ENCODE measurements around the gene PHACTR4. TPM values are rescaled to one million over a fixed set of nuclear protein-coding genes. Genes with fewer than 3 reads are reported as not detected.
"Not testable (repeated sequence)": the region's sequence is repeated elsewhere in the genome, so short reads cannot be mapped to it uniquely, and the experiment has no call there.

The PHACTR4 gene
- total RNA-seq, 4 donors from 2014 or later = 9.0 to 45.2 (median 24.3) TPM

DNA sequence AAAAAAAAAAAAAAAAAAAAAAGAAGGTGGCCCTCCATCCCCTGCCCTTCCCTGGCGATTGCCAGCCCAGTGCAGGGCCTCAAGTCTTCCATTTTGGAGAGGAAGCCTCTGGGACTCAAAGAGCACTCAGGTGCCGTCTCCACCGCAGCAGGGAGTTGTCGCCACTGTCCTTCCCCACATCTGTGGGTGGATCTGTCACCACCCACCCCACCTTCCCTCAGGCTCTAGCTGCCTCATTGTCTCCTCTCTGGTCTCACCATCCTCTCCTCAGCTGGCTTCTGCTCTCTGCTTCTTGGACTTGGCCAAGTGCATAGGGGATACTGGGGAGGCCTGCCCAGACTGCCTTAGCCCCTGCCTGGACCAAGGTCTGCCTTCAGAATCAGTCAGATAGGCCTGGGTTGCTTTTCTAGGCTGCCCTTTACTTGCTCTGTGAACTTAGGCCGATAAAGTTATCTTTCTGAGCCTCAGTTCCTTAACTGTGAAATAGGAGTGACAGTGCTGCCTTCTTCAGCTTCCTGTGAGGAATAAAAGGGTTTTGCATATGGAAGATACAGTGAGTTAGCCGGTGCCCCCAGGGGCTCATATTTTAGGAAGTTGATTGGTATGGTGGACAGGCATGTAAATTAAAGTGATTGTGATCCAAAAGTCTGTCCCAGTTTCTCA is 152.1 kb downstream of the PHACTR4 start:
- intact Hi-C loops (cut with DNase I; ENCODE audit: low total_unique reads) = no loop called here
- no peak for TF ChIP-seq POLR2A (IDR thresholded peaks at IDR 0.05)
- TF ChIP-seq, protein P1, sequence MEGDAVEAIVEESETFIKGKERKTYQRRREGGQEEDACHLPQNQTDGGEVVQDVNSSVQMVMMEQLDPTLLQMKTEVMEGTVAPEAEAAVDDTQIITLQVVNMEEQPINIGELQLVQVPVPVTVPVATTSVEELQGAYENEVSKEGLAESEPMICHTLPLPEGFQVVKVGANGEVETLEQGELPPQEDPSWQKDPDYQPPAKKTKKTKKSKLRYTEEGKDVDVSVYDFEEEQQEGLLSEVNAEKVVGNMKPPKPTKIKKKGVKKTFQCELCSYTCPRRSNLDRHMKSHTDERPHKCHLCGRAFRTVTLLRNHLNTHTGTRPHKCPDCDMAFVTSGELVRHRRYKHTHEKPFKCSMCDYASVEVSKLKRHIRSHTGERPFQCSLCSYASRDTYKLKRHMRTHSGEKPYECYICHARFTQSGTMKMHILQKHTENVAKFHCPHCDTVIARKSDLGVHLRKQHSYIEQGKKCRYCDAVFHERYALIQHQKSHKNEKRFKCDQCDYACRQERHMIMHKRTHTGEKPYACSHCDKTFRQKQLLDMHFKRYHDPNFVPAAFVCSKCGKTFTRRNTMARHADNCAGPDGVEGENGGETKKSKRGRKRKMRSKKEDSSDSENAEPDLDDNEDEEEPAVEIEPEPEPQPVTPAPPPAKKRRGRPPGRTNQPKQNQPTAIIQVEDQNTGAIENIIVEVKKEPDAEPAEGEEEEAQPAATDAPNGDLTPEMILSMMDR (IDR thresholded peaks at IDR 0.05) = no peak

DNA sequence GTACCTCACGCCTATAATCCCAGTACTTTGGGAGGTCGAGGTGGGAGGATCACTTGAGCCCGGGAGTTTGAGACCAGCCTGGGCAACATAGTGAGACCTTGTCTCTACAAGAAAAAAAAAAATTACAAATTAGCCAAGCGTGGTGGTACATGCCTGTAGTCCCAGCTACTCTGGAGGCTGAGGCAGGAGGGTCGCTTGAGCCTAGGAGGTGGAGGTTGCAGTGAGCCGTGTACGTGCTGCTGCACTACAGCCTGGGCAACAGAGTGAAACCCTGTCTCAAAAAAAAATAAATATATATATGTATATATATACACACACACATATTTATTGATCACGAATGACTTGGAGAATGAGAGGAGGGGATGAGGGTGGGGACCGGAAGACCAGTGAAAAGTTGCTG is 153.0 kb downstream of the PHACTR4 start:
- H3K4me3 ChIP-seq; H3K9me3 ChIP-seq; intact Hi-C loops (cut with DNase I; ENCODE audit: low total_unique reads); H3K36me3 ChIP-seq; H3K27ac ChIP-seq; DNase-seq; H3K27me3 ChIP-seq; H3K4me1 ChIP-seq: not testable (repeated sequence)

More for the DNA sequence above, 152.1 kb downstream of the PHACTR4 start:
- Histone ChIP-seq H3K27me3 (no peaks in the 10 kb centered on the region), H3K4me3 (no peak overlapping the region), H3K4me1 (peaks cover 3 to 7% of the 10 kb centered on the region in 2 donors), H3K27ac (no peak overlapping the region), H3K36me3 (no peaks in the 10 kb centered on the region), H3K9me3 (no peaks in the 10 kb centered on the region)
- DNase-seq = no peak

DNA sequence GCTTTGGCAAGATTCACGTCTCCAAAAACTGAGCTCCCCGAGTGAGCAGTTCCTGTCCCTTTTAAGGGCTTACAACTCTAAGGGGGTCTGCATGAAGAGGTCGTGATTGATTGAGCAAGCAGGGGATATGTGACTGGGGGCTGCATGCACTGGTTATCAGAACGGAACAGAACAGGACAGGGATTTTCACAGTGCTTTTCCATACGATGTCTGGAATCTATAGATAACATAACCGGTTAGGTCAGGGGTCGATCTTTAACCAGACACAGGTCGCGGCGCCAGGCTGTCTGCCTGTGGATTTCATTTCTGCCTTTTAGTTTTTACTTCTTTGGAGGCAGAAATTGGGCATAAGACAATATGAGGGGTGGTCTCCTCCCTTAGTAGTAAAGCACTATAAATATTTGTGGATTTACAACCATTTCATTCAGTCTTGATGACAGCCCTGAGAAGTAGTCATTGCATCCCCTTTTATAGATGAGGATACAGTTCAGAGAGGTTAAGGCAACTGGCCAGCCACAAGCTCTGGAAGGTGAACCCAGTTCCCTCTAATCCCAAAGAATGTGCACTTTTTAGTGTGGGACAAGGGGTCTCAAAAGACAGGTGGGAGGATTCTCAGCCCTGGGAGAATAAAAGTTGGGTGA is 155.6 kb downstream of the PHACTR4 start:
- DNase-seq; H3K4me1 ChIP-seq; H3K27ac ChIP-seq; intact Hi-C loops (cut with DNase I; ENCODE audit: low total_unique reads); H3K36me3 ChIP-seq; H3K4me3 ChIP-seq; H3K27me3 ChIP-seq; H3K9me3 ChIP-seq: not testable (repeated sequence)

DNA sequence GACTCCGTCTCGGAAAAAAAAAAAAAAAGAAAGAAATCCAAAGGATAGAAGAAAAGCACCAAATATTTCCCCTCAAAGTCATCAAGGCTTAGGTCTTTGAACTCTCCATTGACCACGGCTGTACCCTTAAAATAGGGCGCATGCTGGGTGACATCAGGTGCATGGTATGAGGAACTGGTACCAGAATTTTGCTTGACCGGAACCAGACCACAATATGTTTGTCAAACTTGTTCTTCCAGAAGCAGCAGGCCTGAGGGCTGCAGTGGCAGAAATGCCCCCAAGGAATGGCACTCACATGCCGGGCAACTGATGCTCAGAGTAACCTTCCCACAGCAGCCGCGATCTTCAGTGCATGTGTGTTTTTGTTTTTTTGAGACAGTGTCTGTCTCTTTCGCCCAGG is 157.3 kb downstream of the PHACTR4 start:
- no peaks in the 10 kb centered on the region for H3K27me3 ChIP-seq

DNA sequence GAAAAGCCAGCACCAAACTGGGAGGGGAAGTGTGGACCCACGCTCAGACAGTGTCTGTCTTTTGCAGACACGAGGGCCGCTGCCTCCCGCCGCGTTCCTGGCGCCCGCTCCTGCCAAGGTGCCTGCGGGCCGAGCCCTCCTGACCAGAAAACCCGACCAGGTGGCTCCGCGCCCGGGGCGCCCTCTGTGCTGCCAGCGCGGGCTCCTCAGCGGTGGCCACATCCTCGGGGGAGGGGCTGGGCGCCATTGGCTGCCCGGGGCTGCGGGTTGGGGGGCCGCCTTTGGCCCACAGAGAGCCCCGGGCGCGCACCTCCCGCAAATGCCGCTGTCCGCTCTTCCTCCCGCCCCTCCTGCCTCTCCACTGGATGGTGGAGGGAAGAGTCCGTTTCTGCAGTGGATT is 160.9 kb downstream of the PHACTR4 start:
- intact Hi-C loops (cut with DNase I; ENCODE audit: low total_unique reads) = no loop called here
- no peak for TF ChIP-seq POLR2A (IDR thresholded peaks at IDR 0.05)
- TF ChIP-seq, protein P1 (IDR thresholded peaks at IDR 0.05) = no peak
- H3K27me3 ChIP-seq = no peaks in the 10 kb centered on the region
- no peak for DNase-seq
- H3K27ac ChIP-seq = no peak overlapping the region
- H3K4me1 ChIP-seq = no peaks in the 10 kb centered on the region
- H3K4me3 ChIP-seq = no peak overlapping the region
- H3K36me3 ChIP-seq = no peaks in the 10 kb centered on the region
- no peaks in the 10 kb centered on the region for H3K9me3 ChIP-seq

More for the DNA sequence above, 157.3 kb downstream of the PHACTR4 start:
- Histone ChIP-seq H3K36me3 (no peaks in the 10 kb centered on the region), H3K4me3 (no peak overlapping the region), H3K9me3 (no peaks in the 10 kb centered on the region), H3K4me1 (no peaks in the 10 kb centered on the region), H3K27ac (no peak overlapping the region)
- DNase-seq = no peak
- intact Hi-C loops (cut with DNase I; ENCODE audit: low total_unique reads) = no loop called here
- TF ChIP-seq, protein P1 (IDR thresholded peaks at IDR 0.05) = no peak
- no peak for TF ChIP-seq POLR2A (IDR thresholded peaks at IDR 0.05)

DNA sequence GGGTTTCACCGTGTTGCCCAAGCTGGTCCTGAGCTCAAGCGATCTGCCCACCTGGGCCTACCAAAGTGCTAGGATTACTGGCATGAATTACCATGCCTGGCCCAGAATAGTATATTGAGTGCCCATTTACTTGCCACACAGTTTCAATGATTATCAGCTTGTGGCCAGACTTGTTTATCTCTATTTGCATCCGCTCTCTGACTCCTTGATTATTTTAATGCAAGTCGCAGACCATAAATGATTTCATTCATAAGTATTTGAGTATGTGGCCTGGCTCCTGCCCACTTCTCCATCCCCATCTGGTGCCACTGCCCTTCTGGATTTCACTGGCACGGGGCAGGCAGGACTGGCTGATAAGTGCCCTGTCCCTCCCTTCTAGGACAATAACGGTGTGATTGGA is 165.1 kb downstream of the PHACTR4 start:
- Histone ChIP-seq H3K27me3 (no peaks in the 10 kb centered on the region), H3K4me3 (no peak overlapping the region), H3K36me3 (no peaks in the 10 kb centered on the region), H3K9me3 (no peaks in the 10 kb centered on the region), H3K4me1 (no peaks in the 10 kb centered on the region), H3K27ac (no peak overlapping the region)
- DNase-seq = no peak
- intact Hi-C loops (cut with DNase I; ENCODE audit: low total_unique reads) = no loop called here
- no peak for TF ChIP-seq POLR2A (IDR thresholded peaks at IDR 0.05)
- TF ChIP-seq, protein P1 (IDR thresholded peaks at IDR 0.05) = no peak
